GM18505 (cell line): ENCODE results near the gene PPIAL4G.
"Not testable (repeated sequence)": the region's sequence is repeated elsewhere in the genome, so short reads cannot be mapped to it uniquely, and the experiment has no call there.

ENCODE experiments used
- ATAC-seq: cut with Tn5 transposase; IDR thresholded peaks from one replicate; pipeline ENCODE4 v1.9.1; 2021; ENCODE audit not compliant: unreplicated experiment
- POLR2A ChIP-seq: IDR thresholded peaks from 4 replicates; pipeline ENCODE4 v1.6.1; 2011; ENCODE audit warnings: borderline replicate concordance; ENCODE audit not compliant: insufficient read depth, insufficient read length; ENCODE audit errors: extremely low read depth

PPIAL4G gene

GRCh38 chr1:148483029-148483428 lies at the start of gene PPIAL4G:
Gene PPIAL4G (minus strand): TSS chr1:148483302. CDS start chr1:148483252, 50 bp downstream.
- ATAC-seq, result not testable (repeated sequence)

- not testable (repeated sequence) for ATAC-seq
Measured at GRCh38 chr1:148532158-148532557, 49.1 kb upstream of the PPIAL4G start.

GRCh38 chr1:148529101-148529567 lies 46.0 kb upstream of the PPIAL4G start:
- not testable (repeated sequence) for ATAC-seq

GRCh38 chr1:148528591-148528990 lies 45.5 kb upstream of the PPIAL4G start:
- ATAC-seq, result not testable (repeated sequence)

- not testable (repeated sequence) for ATAC-seq
Measured at GRCh38 chr1:148526587-148526986, 43.5 kb upstream of the PPIAL4G start.

GRCh38 chr1:148523205-148524144 lies 40.4 kb upstream of the PPIAL4G start:
- not testable (repeated sequence) for ATAC-seq

GRCh38 chr1:148522561-148523204 lies 39.6 kb upstream of the PPIAL4G start:
- peak; percentile 67 for ATAC-seq
- peak; percentile 97 for TF ChIP-seq POLR2A

GRCh38 chr1:148522072-148522471 lies 39.0 kb upstream of the PPIAL4G start:
- peak; percentile 45 for ATAC-seq

- not testable (repeated sequence) for ATAC-seq
Measured at GRCh38 chr1:148514310-148514709, 31.2 kb upstream of the PPIAL4G start.

GRCh38 chr1:148512571-148513184 lies 29.6 kb upstream of the PPIAL4G start:
- ATAC-seq, result not testable (repeated sequence)

- ATAC-seq, result not testable (repeated sequence)
Measured at GRCh38 chr1:148493933-148494332, 10.8 kb upstream of the PPIAL4G start.

GRCh38 chr1:148481134-148481533 lies 2.0 kb downstream of the PPIAL4G start:
- ATAC-seq, result not testable (repeated sequence)

- not testable (repeated sequence) for ATAC-seq
Measured at GRCh38 chr1:148459694-148460093, 23.4 kb downstream of the PPIAL4G start.

- ATAC-seq, result not testable (repeated sequence)
- TF ChIP-seq POLR2A, result peak; percentile 20
Measured at GRCh38 chr1:148458901-148459581, 24.1 kb downstream of the PPIAL4G start.
